ENCODE results near the gene CYGB. TPM values are rescaled to one million over a fixed set of nuclear protein-coding genes. Genes with fewer than 3 reads are reported as not detected.

CYGB gene
- total and polyA plus RNA-seq, 2 of the 13 experiments (the other 11 are each of a cell fraction or from before 2014, with no cell fraction given), result 18.9 to 27.1 TPM

DNA sequence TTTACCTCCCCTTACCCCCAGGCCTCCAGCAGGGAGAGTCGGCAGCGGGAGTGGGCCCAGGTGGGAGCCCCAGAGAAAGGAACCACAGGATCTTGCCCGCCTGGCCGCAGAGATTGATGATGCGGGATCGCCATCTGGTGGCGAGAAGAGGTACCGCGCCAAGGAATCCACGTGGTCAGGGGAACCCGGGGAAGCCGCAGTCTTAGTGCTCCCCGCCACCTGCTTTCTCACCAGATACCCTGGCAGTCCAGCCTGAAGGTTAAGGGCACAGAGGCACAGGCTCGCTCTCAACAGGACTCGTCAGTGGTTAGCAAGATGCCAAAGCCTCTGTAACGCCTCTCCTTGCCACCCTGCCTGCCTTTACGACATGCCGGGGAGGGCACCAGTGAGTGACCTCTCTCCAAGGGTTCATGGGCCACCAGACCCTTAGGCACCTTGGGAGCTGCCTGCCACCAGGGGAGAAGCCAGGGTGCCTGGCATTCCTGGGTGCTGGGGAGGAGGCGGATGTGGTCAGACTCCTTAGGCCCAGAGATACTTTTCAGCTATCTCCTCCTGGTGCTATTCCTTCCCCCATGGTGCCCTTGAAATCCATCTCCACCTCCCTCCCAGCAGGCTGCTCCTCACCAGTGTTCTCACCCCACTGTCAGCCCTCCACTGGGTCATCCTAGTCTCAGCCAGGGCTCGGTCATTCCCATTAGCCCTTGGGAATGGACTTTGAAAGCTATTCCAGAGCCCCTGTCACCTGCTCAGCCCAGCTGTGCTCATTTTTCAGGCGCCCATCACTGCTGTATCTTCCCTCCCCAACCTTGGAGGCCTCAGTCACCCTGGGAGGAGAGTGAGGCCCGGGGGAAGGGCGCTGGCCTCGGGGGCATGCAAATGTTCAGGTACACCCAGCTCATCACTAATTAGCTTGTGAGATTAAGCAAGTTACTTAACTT lies 30.8 kb downstream of the CYGB start (continued):
- TF ChIP-seq TBX3 (IDR thresholded peaks at IDR 0.05; ENCODE audit: borderline replicate concordance) (no peak), SALL2 (CRISPR knock-in tag; IDR thresholded peaks at IDR 0.05) (peak; percentile 77; the same call in 1 of the 2 replicates), JDP2 (CRISPR knock-in tag; IDR thresholded peaks at IDR 0.05; ENCODE audit: borderline replicate concordance) (no peak), ZNF761 (CRISPR knock-in tag; conservative IDR thresholded peaks at IDR 0.05) (no peak; the same call in 1 of the 2 replicates), ZNF7 (CRISPR knock-in tag; IDR thresholded peaks at IDR 0.05) (no peak), ZNF674 (CRISPR knock-in tag; IDR thresholded peaks at IDR 0.05; ENCODE audit: low read depth) (no peak), ZNF335 (CRISPR knock-in tag; IDR thresholded peaks at IDR 0.05) (no peak; the same call in 1 of the 2 replicates), GTF3A (CRISPR knock-in tag; conservative IDR thresholded peaks at IDR 0.05) (no peak; the same call in 1 of the 2 replicates), NFKBIZ (CRISPR knock-in tag; IDR thresholded peaks at IDR 0.05) (no peak), RBAK (CRISPR knock-in tag; IDR thresholded peaks at IDR 0.05) (no peak), NR2C2 (CRISPR knock-in tag; IDR thresholded peaks at IDR 0.05; ENCODE audit: borderline replicate concordance) (no peak), FOSL2 (CRISPR knock-in tag; IDR thresholded peaks at IDR 0.05) (no peak; the same call in 1 of the 2 replicates), FLYWCH1 (CRISPR knock-in tag; IDR thresholded peaks at IDR 0.05) (no peak), MBNL3 (CRISPR knock-in tag; conservative IDR thresholded peaks at IDR 0.05) (no peak), SUZ12 (IDR thresholded peaks at IDR 0.05; ENCODE audit: low read depth, low read length) (no peak), ZNF75D (CRISPR knock-in tag; IDR thresholded peaks at IDR 0.05; ENCODE audit: borderline replicate concordance) (no peak), NKX3-1 (CRISPR knock-in tag; IDR thresholded peaks at IDR 0.05) (no peak), RCOR2 (CRISPR knock-in tag; IDR thresholded peaks at IDR 0.05) (no peak)
- TF ChIP-seq, protein P1, sequence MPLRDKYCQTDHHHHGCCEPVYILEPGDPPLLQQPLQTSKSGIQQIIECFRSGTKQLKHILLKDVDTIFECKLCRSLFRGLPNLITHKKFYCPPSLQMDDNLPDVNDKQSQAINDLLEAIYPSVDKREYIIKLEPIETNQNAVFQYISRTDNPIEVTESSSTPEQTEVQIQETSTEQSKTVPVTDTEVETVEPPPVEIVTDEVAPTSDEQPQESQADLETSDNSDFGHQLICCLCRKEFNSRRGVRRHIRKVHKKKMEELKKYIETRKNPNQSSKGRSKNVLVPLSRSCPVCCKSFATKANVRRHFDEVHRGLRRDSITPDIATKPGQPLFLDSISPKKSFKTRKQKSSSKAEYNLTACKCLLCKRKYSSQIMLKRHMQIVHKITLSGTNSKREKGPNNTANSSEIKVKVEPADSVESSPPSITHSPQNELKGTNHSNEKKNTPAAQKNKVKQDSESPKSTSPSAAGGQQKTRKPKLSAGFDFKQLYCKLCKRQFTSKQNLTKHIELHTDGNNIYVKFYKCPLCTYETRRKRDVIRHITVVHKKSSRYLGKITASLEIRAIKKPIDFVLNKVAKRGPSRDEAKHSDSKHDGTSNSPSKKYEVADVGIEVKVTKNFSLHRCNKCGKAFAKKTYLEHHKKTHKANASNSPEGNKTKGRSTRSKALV (CRISPR knock-in tag; IDR thresholded peaks at IDR 0.05), result no peak
- TF ChIP-seq, protein P2, sequence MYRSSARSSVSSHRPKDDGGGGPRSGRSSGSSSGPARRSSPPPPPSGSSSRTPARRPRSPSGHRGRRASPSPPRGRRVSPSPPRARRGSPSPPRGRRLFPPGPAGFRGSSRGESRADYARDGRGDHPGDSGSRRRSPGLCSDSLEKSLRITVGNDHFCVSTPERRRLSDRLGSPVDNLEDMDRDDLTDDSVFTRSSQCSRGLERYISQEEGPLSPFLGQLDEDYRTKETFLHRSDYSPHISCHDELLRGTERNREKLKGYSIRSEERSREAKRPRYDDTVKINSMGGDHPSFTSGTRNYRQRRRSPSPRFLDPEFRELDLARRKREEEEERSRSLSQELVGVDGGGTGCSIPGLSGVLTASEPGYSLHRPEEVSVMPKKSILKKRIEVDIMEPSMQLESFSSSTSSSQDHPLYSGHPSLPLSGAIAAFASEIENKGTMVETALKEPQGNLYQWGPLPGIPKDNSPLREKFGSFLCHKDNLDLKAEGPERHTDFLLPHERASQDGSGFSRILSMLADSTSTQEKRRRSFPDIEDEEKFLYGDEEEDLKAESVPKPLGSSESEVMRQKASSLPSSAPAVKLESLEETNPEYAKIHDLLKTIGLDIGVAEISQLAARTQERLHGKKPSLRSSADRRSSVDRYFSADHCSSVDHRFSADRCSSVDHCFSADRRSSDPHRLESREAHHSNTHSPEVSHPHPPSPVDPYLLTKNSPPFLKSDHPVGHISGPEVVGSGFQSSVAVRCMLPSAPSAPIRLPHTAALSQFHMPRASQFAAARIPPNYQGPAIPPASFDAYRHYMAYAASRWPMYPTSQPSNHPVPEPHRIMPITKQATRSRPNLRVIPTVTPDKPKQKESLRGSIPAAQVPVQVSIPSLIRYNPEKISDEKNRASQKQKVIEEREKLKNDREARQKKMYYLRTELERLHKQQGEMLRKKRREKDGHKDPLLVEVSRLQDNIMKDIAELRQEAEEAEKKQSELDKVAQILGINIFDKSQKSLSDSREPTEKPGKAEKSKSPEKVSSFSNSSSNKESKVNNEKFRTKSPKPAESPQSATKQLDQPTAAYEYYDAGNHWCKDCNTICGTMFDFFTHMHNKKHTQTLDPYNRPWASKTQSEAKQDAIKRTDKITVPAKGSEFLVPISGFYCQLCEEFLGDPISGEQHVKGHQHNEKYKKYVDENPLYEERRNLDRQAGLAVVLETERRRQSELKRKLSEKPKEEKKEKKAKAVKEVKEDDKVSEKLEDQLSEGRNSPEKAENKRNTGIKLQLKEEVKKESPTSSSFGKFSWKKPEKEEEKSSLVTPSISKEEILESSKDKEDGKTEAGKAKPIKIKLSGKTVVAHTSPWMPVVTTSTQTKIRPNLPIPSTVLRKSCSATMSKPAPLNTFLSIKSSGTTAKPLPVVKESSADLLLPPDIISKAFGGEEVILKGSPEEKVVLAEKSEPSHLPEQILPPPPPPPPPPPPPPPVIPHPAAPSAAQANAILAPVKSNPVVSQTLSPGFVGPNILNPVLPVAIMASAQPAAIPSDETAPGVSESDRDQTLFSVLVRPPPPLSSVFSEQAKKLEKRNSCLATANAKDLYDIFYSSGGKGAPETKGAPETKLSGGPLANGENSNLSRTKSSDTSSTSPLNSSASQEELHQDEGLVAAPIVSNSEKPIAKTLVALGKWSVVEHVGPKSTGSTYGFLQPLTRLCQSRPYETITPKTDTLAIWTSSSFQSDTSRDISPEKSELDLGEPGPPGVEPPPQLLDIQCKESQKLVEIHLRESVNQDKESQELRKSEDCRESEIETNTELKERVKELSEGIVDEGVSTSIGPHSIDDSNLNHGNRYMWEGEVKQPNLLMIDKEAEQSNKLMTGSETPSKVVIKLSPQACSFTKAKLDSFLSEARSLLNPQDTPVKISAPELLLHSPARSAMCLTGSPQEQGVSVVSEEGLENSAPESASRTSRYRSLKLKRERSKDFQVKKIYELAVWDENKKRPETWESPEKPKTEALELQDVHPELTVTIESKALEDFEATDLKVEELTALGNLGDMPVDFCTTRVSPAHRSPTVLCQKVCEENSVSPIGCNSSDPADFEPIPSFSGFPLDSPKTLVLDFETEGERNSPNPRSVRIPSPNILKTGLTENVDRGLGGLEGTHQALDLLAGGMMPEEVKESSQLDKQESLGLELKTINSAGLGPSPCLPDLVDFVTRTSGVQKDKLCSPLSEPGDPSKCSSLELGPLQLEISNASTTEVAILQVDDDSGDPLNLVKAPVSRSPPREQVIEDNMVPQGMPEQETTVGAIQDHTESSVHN (CRISPR knock-in tag; IDR thresholded peaks at IDR 0.05), result no peak
